T-cell (primary cell): ENCODE measurements around the gene KCNJ4. TPM values are rescaled to one million over a fixed set of nuclear protein-coding genes. Genes with fewer than 3 reads are reported as not detected.

Experiments
- ATAC-seq, 4 experiments: fragments of 200-7000 bp in 3 of 4; fragments of 150-1000 bp in 1 of 4; cut with Tn5 transposase; replicated peaks in 1 of 4; 1 replicate in 3 of 4; 2 replicates in 1 of 4; pipeline ENCODE4 v1.10.0; 2021; ENCODE audit warnings: moderate library complexity in 3 of 4, mild to moderate bottlenecking in 2 of 4, moderate number of reproducible peaks in 1 of 4
- CTCF ChIA-PET, 2 donors: fragments of 300-600 bp; sonication (Branson Sonifier 250); formaldehyde crosslinking; loops; one replicate each; lab custom pipeline; 2022; ENCODE audit warnings: antibody characterized with exemption in 2 of 2; lab: Charles Lee
- POLR2A ChIA-PET, 2 donors: fragments of 300-600 bp; sonication (Branson Sonifier 250); formaldehyde crosslinking; loops; one replicate each; lab custom pipeline; 2022; ENCODE audit warnings: antibody characterized with exemption in 2 of 2; lab: Charles Lee
- DNase-seq, 35 experiments: peaks; one replicate each; pipeline versions ENCODE4 v3.0.0 to v3.0.0-alpha.2; 2013 to 2023
- H3K27ac ChIP-seq: one replicate; pipeline ENCODE4 v1.5.1; 2013; ENCODE audit warnings: low read length
- H3K27me3 ChIP-seq, 2 experiments: replicated peaks in 1 of 2; 1 replicate in 1 of 2; 2 replicates in 1 of 2; pipeline versions ENCODE4 v1.6.1 to v1.7.0; 2013; ENCODE audit warnings: low read length in 1 of 2, mixed read lengths in 1 of 2; ENCODE audit not compliant: control insufficient read depth in 2 of 2, insufficient read depth in 2 of 2; ENCODE audit errors: extremely low read depth in 1 of 2
- H3K36me3 ChIP-seq, 2 donors: 1 replicate in 1 of 2; 2 replicates in 1 of 2; pipeline versions ENCODE4 v1.6.1 to v1.7.0; 2013; ENCODE audit warnings: low read length in 1 of 2; ENCODE audit not compliant: control insufficient read depth in 2 of 2, insufficient read depth in 1 of 2; ENCODE audit errors: extremely low read depth in 1 of 2
- H3K4me1 ChIP-seq, 2 experiments: 1 replicate in 1 of 2; 2 replicates in 1 of 2; pipeline versions ENCODE4 v1.6.1 to v1.7.0; 2013; ENCODE audit warnings: low read length in 2 of 2, mixed read lengths in 1 of 2; ENCODE audit not compliant: insufficient read depth in 2 of 2, control insufficient read depth in 1 of 2; ENCODE audit errors: extremely low read depth in 1 of 2
- H3K4me3 ChIP-seq, 2 donors: 1 replicate in 1 of 2; 2 replicates in 1 of 2; pipeline versions ENCODE4 v1.5.1 to v1.7.0; 2013; ENCODE audit warnings: mild to moderate bottlenecking in 2 of 2, low read length in 1 of 2, moderate library complexity in 1 of 2; ENCODE audit not compliant: control insufficient read depth in 1 of 2; ENCODE audit errors: extremely low read depth in 1 of 2
- H3K9me3 ChIP-seq: 2 replicates; pipeline ENCODE4 v1.7.0; 2013
- H3K27ac Mint-ChIP-seq, 2 donors: one replicate each; pipeline ENCODE4 v1.8.0; 2020 to 2021; ENCODE audit warnings: mild to moderate bottlenecking in 2 of 2, mixed read lengths in 2 of 2
- H3K27me3 Mint-ChIP-seq, 2 donors: one replicate each; pipeline ENCODE4 v1.8.0; 2021 to 2022; ENCODE audit warnings: mixed read lengths in 2 of 2
- H3K36me3 Mint-ChIP-seq: one replicate; pipeline ENCODE4 v1.8.0; 2021; ENCODE audit warnings: mixed read lengths
- H3K4me1 Mint-ChIP-seq, 3 donors: one replicate each; pipeline ENCODE4 v1.8.0; 2020 to 2022; ENCODE audit warnings: mixed read lengths in 3 of 3, mild to moderate bottlenecking in 1 of 3
- H3K4me3 Mint-ChIP-seq, 3 donors: one replicate each; pipeline ENCODE4 v1.8.0; 2020 to 2022; ENCODE audit warnings: mild to moderate bottlenecking in 3 of 3, mixed read lengths in 3 of 3, moderate library complexity in 3 of 3
- H3K9me3 Mint-ChIP-seq, 3 donors: one replicate each; pipeline ENCODE4 v1.8.0; 2020 to 2022; ENCODE audit warnings: mixed read lengths in 3 of 3
- WGBS: methylation state at CpG from one replicate; pipeline ENCODE4 v1.1.5; 2013; ENCODE audit warnings: missing lambda C conversion rate; ENCODE audit not compliant: insufficient coverage; 5-methylcytosine and 5-hydroxymethylcytosine counted together
- total RNA-seq, 35 experiments: library from RNA in 6 of 35; stranded (reverse) in 6 of 35; fragments of 120-200 nt in 1 of 35; gene quantifications; one replicate each; pipeline versions ENCODE4 v1.2.1 to v1.2.4 and lab custom pipeline; 2013 to 2026

Gene KCNJ4
- total RNA-seq = not detected
- not detected for total RNA-seq (2013)
- 0 to 0.25 (median 0) reads per million in 29 experiments for total RNA-seq (lab: John Stamatoyannopoulos, UW)

GRCh38 chr22:38455076-38455529, at the start of gene KCNJ4:
KCNJ4 (minus strand) TSS chr22:38455199; CDS start chr22:38428132, 27,067 bp downstream.
- 2% methylated on average over 50 of the region's 76 CpGs for WGBS
- POLR2A ChIA-PET = no interaction called here
- H3K27me3 Mint-ChIP-seq = peaks cover 48 to 71% of the 10 kb centered on the region in 2 donors
- no peak within 1 kb of the TSS for H3K27ac Mint-ChIP-seq
- no peaks in the 10 kb centered on the region for H3K9me3 Mint-ChIP-seq
- H3K27ac ChIP-seq = no peak within 1 kb of the TSS
- peak within 1 kb of the TSS; percentile 77 to 82 (median 78) for H3K4me3 Mint-ChIP-seq
- peak; percentile 11 to 24 (median 18) for ATAC-seq
- no peak for DNase-seq
- peaks cover 5% of the 10 kb centered on the region for H3K36me3 Mint-ChIP-seq
- H3K4me1 Mint-ChIP-seq = peaks cover 13 to 18% (median 15%) of the 10 kb centered on the region in 3 donors
- CTCF ChIA-PET = no interaction called here
- H3K27me3 ChIP-seq = peaks cover 8 to 88% of the 10 kb centered on the region in 2 experiments
- peak within 1 kb of the TSS; percentile 19 to 83 for H3K4me3 ChIP-seq
- H3K36me3 ChIP-seq = no peaks in the 10 kb centered on the region
- H3K4me1 ChIP-seq = peaks cover 5 to 14% of the 10 kb centered on the region in 2 experiments
- H3K9me3 ChIP-seq = no peaks in the 10 kb centered on the region

GRCh38 chr22:38503021-38503420, 48.0 kb upstream of the KCNJ4 start:
- H3K4me1 ChIP-seq = peaks cover 24 to 40% of the 10 kb centered on the region in 2 experiments
- ATAC-seq (no peak), DNase-seq (no peak)
- no CpG with 5 or more reads among the region's 4 CpGs for WGBS
- H3K27me3 ChIP-seq = no peaks in the 10 kb centered on the region
- Mint-ChIP-seq H3K9me3 (no peaks in the 10 kb centered on the region), H3K4me1 (peaks cover 68 to 83% (median 73%) of the 10 kb centered on the region in 3 donors), H3K27ac (peak overlapping the region; percentile 53 to 81), H3K4me3 (peak overlapping the region; percentile 91 to 99 (median 99)), H3K27me3 (peaks cover 0 to 2% of the 10 kb centered on the region in 2 donors), H3K36me3 (peaks cover 56% of the 10 kb centered on the region)
- H3K36me3 ChIP-seq = peaks cover 7 to 50% of the 10 kb centered on the region in 2 donors
- H3K27ac ChIP-seq = peak overlapping the region; percentile 15
- POLR2A ChIA-PET = no interaction called here
- CTCF ChIA-PET = interaction anchor here in 1 of 2 donors (0.6 to 0.9 kb wide), 3 partner anchors 10 to 71 kb away, joined by 3 to 6 read pairs (median 4); no protein-coding TSS in a partner anchor
- no peaks in the 10 kb centered on the region for H3K9me3 ChIP-seq
- H3K4me3 ChIP-seq = peak overlapping the region; percentile 15 to 18

- H3K4me1 ChIP-seq = peaks cover 24 to 37% of the 10 kb centered on the region in 2 experiments
- ChIA-PET POLR2A (interaction anchor here (0.6 to 1.5 kb wide), 4 partner anchors 16 to 235 kb away, joined by 3 to 7 read pairs (median 4); no protein-coding TSS in a partner anchor), CTCF (interaction anchor here in 1 of 2 donors (0.6 to 0.9 kb wide), 3 partner anchors 11 to 72 kb away, joined by 3 to 6 read pairs (median 4); no protein-coding TSS in a partner anchor)
- H3K27ac ChIP-seq = peak overlapping the region; percentile 15
- DNase-seq = no peak
- 80% methylated on average over 2 of the region's 10 CpGs for WGBS
- peak overlapping the region in 1 of 2 donors; percentile 18 for H3K4me3 ChIP-seq
- H3K36me3 ChIP-seq = peaks cover 11 to 60% of the 10 kb centered on the region in 2 donors
- H3K27me3 ChIP-seq = no peaks in the 10 kb centered on the region
- Mint-ChIP-seq H3K4me3 (peak overlapping the region; percentile 91 to 99 (median 99)), H3K27ac (peak overlapping the region; percentile 53 to 67), H3K36me3 (peaks cover 61% of the 10 kb centered on the region), H3K9me3 (no peaks in the 10 kb centered on the region), H3K27me3 (peaks cover 0 to 2% of the 10 kb centered on the region in 2 donors), H3K4me1 (peaks cover 68 to 74% (median 74%) of the 10 kb centered on the region in 3 donors)
- no peak for ATAC-seq
- H3K9me3 ChIP-seq = no peaks in the 10 kb centered on the region
These were observed 47.0 kb upstream of the KCNJ4 start for GRCh38 chr22:38501797-38502672.

- no peak overlapping the region for H3K4me3 ChIP-seq
- WGBS = no CpG with 5 or more reads among the region's 3 CpGs
- CTCF ChIA-PET = interaction anchor here (0.6 to 1.5 kb wide), 2 partner anchors 10 to 61 kb away, joined by 3 to 4 read pairs; no protein-coding TSS in a partner anchor
- H3K4me1 ChIP-seq = peaks cover 14 to 51% of the 10 kb centered on the region in 2 experiments
- DNase-seq = no peak
- H3K27ac Mint-ChIP-seq = no peak overlapping the region
- H3K4me3 Mint-ChIP-seq = no peak overlapping the region
- H3K9me3 ChIP-seq = no peaks in the 10 kb centered on the region
- H3K27me3 ChIP-seq = no peaks in the 10 kb centered on the region
- peaks cover 11 to 92% of the 10 kb centered on the region in 2 donors for H3K36me3 ChIP-seq
- no peaks in the 10 kb centered on the region for H3K27me3 Mint-ChIP-seq
- H3K36me3 Mint-ChIP-seq = peaks cover 64% of the 10 kb centered on the region
- H3K9me3 Mint-ChIP-seq = no peaks in the 10 kb centered on the region
- POLR2A ChIA-PET = interaction anchor here (0.7 to 1.4 kb wide), 3 partner anchors 12 kb away, joined by 3 to 4 read pairs (median 3); no protein-coding TSS in a partner anchor
- ATAC-seq = no peak
- peaks cover 59 to 72% (median 67%) of the 10 kb centered on the region in 3 donors for H3K4me1 Mint-ChIP-seq
- no peak overlapping the region for H3K27ac ChIP-seq
These were observed 42.9 kb upstream of the KCNJ4 start for GRCh38 chr22:38497869-38498268.

GRCh38 chr22:38494939-38495338, 39.9 kb upstream of the KCNJ4 start:
- ChIA-PET CTCF (no interaction called here), POLR2A (interaction anchor here in 1 of 2 donors (0.5 kb wide), 1 partner anchor 9 kb away, joined by 4 read pairs; no protein-coding TSS in a partner anchor)
- H3K27ac Mint-ChIP-seq = peak overlapping the region; percentile 50 to 70
- H3K36me3 Mint-ChIP-seq = peaks cover 57% of the 10 kb centered on the region
- ATAC-seq = no peak
- Histone ChIP-seq H3K27ac (no peak overlapping the region), H3K36me3 (peaks cover 17 to 97% of the 10 kb centered on the region in 2 donors), H3K4me3 (no peak overlapping the region), H3K27me3 (no peaks in the 10 kb centered on the region), H3K9me3 (no peaks in the 10 kb centered on the region), H3K4me1 (peaks cover 3 to 38% of the 10 kb centered on the region in 2 experiments)
- H3K4me3 Mint-ChIP-seq = no peak overlapping the region
- 91% methylated on average over 6 of the region's 12 CpGs for WGBS
- H3K4me1 Mint-ChIP-seq = peaks cover 39 to 66% (median 54%) of the 10 kb centered on the region in 3 donors
- H3K27me3 Mint-ChIP-seq = no peaks in the 10 kb centered on the region
- no peaks in the 10 kb centered on the region for H3K9me3 Mint-ChIP-seq
- no peak for DNase-seq

- no peak for DNase-seq
- ChIA-PET CTCF (no interaction called here), POLR2A (interaction anchor here (0.5 to 0.8 kb wide), 2 partner anchors 9 to 217 kb away, joined by 3 to 4 read pairs; no protein-coding TSS in a partner anchor)
- no peaks in the 10 kb centered on the region for H3K27me3 ChIP-seq
- 0% methylated on average over 2 of the region's 2 CpGs for WGBS
- H3K36me3 Mint-ChIP-seq = peaks cover 59% of the 10 kb centered on the region
- no peaks in the 10 kb centered on the region for H3K9me3 Mint-ChIP-seq
- peaks cover 37 to 68% (median 57%) of the 10 kb centered on the region in 3 donors for H3K4me1 Mint-ChIP-seq
- H3K9me3 ChIP-seq = no peaks in the 10 kb centered on the region
- no peaks in the 10 kb centered on the region for H3K27me3 Mint-ChIP-seq
- H3K27ac Mint-ChIP-seq = peak overlapping the region; percentile 50 to 70
- peak in 3 of 4 experiments; percentile 28 to 33 (median 31) for ATAC-seq
- peaks cover 17 to 97% of the 10 kb centered on the region in 2 donors for H3K36me3 ChIP-seq
- H3K4me3 Mint-ChIP-seq = no peak overlapping the region
- H3K4me3 ChIP-seq = no peak overlapping the region
- H3K4me1 ChIP-seq = peaks cover 3 to 35% of the 10 kb centered on the region in 2 experiments
- H3K27ac ChIP-seq = no peak overlapping the region
These were observed 39.5 kb upstream of the KCNJ4 start for GRCh38 chr22:38494498-38494897.
